ENCODE measurements around the gene POGZ.
A peak's percentile ranks its signal among the peaks of the same experiment; 100 is the strongest.
"Not testable (repeated sequence)": the region's sequence is repeated elsewhere in the genome, so short reads cannot be mapped to it uniquely, and the experiment has no call there.

POGZ gene

DNA sequence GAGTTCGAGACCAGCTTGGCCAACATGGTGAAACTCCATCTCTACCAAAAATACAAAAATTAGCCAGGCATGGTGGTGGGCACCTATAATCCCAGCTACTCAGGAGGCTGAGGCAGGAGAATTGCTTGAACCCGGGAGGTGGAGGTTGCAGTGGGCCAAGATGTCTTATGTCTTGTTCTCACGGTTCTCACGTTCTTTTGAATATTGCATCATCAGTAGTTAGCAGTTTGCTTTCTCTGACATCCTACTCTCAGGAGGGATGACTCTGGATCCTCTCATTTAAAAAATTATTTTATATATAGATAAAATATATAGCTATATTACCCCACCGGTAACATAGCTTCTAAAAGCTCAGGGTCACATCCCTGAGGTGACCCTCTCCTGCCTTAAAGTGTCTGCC, 63.0 kb downstream of the POGZ start:
- H3K27me3 ChIP-seq (ENCODE audit: insufficient read depth, low read length); H3K4me3 ChIP-seq (ENCODE audit: low read length); H3K9ac ChIP-seq (ENCODE audit: low read depth, low read length); H3K36me3 ChIP-seq (ENCODE audit: insufficient read depth, low read length); H3K27ac ChIP-seq (ENCODE audit: low read depth, low read length); H3K4me1 ChIP-seq (ENCODE audit: insufficient read depth, low read length); H3K9me3 ChIP-seq (ENCODE audit: insufficient read depth, low read depth, low read length): not testable (repeated sequence)
- 97% methylated on average over 5 of the region's 5 CpGs for WGBS

DNA sequence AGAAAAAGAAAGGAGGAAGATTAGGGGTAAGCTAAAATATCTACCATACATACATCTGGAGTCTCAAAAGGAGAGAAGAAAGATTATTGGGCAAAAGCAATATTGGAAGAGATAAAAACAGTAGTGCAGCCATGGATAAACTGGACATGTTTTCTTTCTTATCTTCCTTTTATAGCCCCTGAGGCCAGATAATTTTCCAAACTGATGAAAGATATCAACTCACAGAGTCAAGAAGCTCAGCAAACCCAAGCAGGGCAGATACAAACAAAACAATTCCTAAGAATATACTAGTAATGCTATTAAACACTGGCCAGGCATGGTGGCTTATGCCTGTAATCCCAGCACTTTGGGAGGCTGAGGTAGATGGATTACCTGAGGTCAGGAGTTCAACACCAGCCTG, 65.7 kb downstream of the POGZ start:
- no peaks in the 10 kb centered on the region for H3K4me1 ChIP-seq (ENCODE audit: insufficient read depth, low read length)
- no peaks in the 10 kb centered on the region for H3K27me3 ChIP-seq (ENCODE audit: insufficient read depth, low read length)
- H3K9ac ChIP-seq (ENCODE audit: low read depth, low read length) = no peak overlapping the region
- H3K9me3 ChIP-seq (ENCODE audit: insufficient read depth, low read depth, low read length) = no peaks in the 10 kb centered on the region
- no peak overlapping the region for H3K4me3 ChIP-seq (ENCODE audit: low read length)
- no peak overlapping the region for H3K27ac ChIP-seq (ENCODE audit: low read depth, low read length)
- H3K36me3 ChIP-seq (ENCODE audit: insufficient read depth, low read length) = no peaks in the 10 kb centered on the region

DNA sequence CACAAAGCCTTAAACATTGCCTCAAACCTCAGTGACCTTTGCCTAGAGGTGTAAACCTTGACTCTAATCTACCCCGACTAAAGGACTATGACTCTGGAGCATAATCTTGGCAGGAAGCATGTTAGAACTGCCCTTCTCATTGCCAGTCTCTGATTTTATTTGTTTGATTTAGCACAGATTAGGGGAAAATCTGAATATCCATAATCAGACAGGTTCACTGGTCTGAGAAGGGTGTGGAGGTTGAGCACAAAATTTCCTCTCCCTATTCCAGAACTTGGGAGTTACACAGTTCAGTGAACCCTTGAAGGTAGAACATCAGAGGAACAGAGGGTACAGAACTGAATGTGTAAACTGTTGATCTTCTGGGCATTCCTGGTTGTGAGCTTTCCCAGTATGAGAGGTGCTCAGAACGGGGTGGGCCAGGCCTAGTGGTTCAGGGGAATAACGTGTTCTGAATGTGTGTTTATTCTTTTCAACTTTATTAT, 68.2 kb downstream of the POGZ start:
- Histone ChIP-seq H3K9me3 (ENCODE audit: insufficient read depth, low read depth, low read length) (no peaks in the 10 kb centered on the region), H3K27ac (ENCODE audit: low read depth, low read length) (no peak overlapping the region), H3K27me3 (ENCODE audit: insufficient read depth, low read length) (no peaks in the 10 kb centered on the region), H3K4me1 (ENCODE audit: insufficient read depth, low read length) (no peaks in the 10 kb centered on the region), H3K4me3 (ENCODE audit: low read length) (no peak overlapping the region), H3K9ac (ENCODE audit: low read depth, low read length) (no peak overlapping the region), H3K36me3 (ENCODE audit: insufficient read depth, low read length) (no peaks in the 10 kb centered on the region)
- 93% methylated on average over 2 of the region's 3 CpGs for WGBS

DNA sequence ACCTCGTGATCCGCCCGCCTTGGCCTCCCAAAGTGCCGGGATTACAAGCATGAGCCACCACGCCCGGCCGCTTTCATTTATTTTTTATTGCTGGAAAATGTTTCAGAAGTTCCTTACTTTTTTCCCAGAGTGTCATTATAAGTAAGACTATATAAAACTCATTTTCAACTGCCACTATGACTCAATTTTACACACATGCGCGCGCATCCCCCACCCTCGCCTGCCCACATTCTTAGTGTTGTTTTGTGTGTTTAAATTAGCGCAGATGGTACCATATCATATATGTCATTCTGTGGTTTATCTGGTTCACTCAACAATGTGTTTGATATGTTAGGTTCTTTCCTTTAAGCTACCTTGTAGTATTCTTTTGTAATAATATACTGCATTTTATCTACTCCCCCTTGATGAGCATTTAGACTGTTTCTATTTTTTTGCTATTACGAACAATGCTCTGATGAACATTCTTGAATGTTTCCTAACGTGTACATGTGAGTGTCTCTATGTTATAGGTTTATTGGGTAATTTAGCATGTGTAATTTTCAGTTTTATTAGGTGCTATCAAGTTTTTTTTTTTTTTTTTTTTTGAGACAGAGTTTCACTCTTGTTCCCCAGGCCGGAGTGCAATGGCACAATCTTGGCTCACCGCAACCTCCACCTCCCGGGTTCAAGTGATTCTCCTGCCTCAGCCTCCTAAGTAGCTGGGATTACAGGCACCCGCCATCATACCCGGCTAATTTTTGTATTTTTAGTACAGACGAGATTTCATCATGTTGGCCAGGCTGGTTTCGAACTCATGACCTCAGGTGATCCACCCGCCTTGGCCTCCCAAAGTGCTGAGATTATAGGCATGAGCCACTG, 68.8 kb downstream of the POGZ start:
- not testable (repeated sequence) for H3K27me3 ChIP-seq (ENCODE audit: insufficient read depth, low read length); H3K4me3 ChIP-seq (ENCODE audit: low read length); H3K36me3 ChIP-seq (ENCODE audit: insufficient read depth, low read length); H3K27ac ChIP-seq (ENCODE audit: low read depth, low read length); H3K4me1 ChIP-seq (ENCODE audit: insufficient read depth, low read length); H3K9ac ChIP-seq (ENCODE audit: low read depth, low read length); H3K9me3 ChIP-seq (ENCODE audit: insufficient read depth, low read depth, low read length)
- WGBS = 96% methylated on average over 19 of the region's 22 CpGs

DNA sequence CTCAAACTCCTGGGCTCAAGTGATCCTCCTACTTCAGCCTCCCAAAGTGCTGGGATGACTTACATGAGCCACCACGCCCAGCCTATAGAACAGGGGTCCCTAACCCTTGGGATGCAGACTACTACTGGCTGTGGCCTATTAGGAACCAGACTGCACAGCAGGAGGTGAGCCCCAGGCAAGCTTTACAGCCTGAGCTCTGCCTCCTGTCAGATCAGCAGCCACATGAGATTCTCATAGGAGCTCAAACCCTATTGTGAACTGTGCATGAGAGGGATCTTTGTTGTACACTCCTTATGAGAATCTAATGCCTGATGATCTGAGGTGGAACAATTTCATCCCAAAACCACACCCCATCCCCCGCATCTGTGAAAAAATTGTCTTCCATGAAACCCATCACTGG, 73.3 kb downstream of the POGZ start:
- WGBS = 78% methylated on average over 2 of the region's 2 CpGs
- H3K4me1 ChIP-seq (ENCODE audit: insufficient read depth, low read length) = no peaks in the 10 kb centered on the region

DNA sequence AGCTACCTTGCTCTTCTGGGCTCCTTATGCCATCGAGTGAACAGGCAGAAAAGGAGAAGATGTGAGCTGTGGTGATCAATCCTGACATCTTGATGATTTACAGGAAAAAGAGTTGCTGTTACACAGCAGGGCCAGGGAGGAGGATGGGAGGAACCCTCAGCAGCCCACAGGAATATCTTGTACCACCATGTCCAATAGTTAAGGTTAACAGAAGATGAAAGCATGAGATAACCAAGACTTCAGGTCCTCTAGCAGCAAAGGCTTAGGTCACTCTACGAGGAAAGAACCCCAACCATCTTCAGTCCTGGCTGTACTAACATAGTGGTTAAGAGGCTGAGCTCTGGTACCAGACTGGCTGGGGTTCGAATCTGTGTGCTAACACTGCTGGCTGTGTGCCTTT, 74.7 kb downstream of the POGZ start:
- Histone ChIP-seq H3K9me3 (ENCODE audit: insufficient read depth, low read depth, low read length) (no peaks in the 10 kb centered on the region), H3K9ac (ENCODE audit: low read depth, low read length) (no peak overlapping the region), H3K4me3 (ENCODE audit: low read length) (no peak overlapping the region), H3K27me3 (ENCODE audit: insufficient read depth, low read length) (no peaks in the 10 kb centered on the region), H3K36me3 (ENCODE audit: insufficient read depth, low read length) (no peaks in the 10 kb centered on the region), H3K4me1 (ENCODE audit: insufficient read depth, low read length) (no peaks in the 10 kb centered on the region), H3K27ac (ENCODE audit: low read depth, low read length) (no peak overlapping the region)
- WGBS = 93% methylated on average over 3 of the region's 3 CpGs

More for the DNA sequence above, 73.3 kb downstream of the POGZ start:
- Histone ChIP-seq H3K9me3 (ENCODE audit: insufficient read depth, low read depth, low read length) (no peaks in the 10 kb centered on the region), H3K9ac (ENCODE audit: low read depth, low read length) (no peak overlapping the region), H3K36me3 (ENCODE audit: insufficient read depth, low read length) (no peaks in the 10 kb centered on the region), H3K4me3 (ENCODE audit: low read length) (no peak overlapping the region), H3K27ac (ENCODE audit: low read depth, low read length) (no peak overlapping the region), H3K27me3 (ENCODE audit: insufficient read depth, low read length) (no peaks in the 10 kb centered on the region)

DNA sequence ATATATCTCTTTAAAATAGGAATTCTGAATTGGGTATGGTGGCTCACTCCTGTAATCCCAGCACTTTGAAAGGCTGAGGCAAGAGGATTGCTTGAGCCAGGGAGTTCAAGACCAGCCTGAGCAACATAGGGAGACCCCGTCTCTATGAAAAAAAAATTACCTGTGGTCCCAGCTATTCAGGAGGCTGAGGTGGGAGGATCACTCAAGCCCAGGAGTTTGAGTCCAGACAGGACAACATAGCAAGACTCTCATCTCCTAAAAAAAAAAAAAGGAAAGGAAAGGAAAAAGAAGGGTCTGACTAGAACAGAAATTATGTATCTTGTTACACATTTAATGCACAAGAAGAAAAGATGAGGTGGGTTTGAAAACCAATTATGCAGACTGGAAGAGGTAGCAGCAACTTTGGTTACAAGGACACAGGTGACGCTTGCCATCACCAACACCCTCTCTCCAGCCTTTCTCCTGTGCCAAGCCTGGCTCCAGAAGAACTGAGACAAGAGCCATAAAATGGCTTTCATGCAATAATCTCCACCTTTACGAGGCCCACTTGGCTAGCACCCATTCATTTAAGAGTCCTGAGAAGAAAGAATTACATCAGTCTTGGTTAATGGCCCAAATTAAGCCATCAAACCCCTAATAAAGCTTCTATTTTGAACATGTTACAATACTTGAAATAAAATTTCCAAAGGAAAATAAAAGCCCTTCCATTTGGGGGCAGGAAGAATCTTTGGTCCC, 82.0 kb downstream of the POGZ start:
- no peaks in the 10 kb centered on the region for H3K9me3 ChIP-seq (ENCODE audit: insufficient read depth, low read depth, low read length)
- WGBS = 90% methylated on average over 3 of the region's 3 CpGs

DNA sequence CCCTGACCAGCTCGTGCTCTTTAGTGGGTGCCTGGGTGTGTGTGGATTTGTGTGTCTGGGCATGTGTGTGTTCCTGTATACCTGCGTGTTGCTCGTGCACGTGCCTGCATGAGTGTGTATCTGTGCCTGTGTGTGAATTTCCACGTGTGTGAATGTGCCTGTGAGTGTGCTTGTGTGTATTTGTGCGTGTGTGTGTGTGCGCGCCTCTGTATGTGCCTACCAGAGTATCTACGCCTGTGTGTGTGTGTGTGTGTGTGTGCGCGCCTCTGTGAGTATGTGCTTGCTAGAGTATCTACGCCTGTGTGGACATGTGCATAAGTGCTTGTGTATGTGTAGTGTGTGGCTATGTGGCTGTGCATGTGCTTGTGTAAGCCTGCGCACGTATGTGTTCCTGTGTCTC, 86.1 kb downstream of the POGZ start:
- Histone ChIP-seq H3K27ac (ENCODE audit: low read depth, low read length) (no peak overlapping the region), H3K9me3 (ENCODE audit: insufficient read depth, low read depth, low read length) (no peaks in the 10 kb centered on the region), H3K4me1 (ENCODE audit: insufficient read depth, low read length) (peaks cover 6% of the 10 kb centered on the region; the same call in 1 of the 2 replicates), H3K9ac (ENCODE audit: low read depth, low read length) (no peak overlapping the region), H3K36me3 (ENCODE audit: insufficient read depth, low read length) (no peaks in the 10 kb centered on the region), H3K27me3 (ENCODE audit: insufficient read depth, low read length) (no peaks in the 10 kb centered on the region), H3K4me3 (ENCODE audit: low read length) (no peak overlapping the region)
- 94% methylated on average over 14 of the region's 14 CpGs for WGBS

More for the DNA sequence above, 82.0 kb downstream of the POGZ start:
- no peak overlapping the region for H3K9ac ChIP-seq (ENCODE audit: low read depth, low read length)
- H3K4me3 ChIP-seq (ENCODE audit: low read length) = no peak overlapping the region
- no peaks in the 10 kb centered on the region for H3K27me3 ChIP-seq (ENCODE audit: insufficient read depth, low read length)
- H3K4me1 ChIP-seq (ENCODE audit: insufficient read depth, low read length) = no peaks in the 10 kb centered on the region
- no peaks in the 10 kb centered on the region for H3K36me3 ChIP-seq (ENCODE audit: insufficient read depth, low read length)
- no peak overlapping the region for H3K27ac ChIP-seq (ENCODE audit: low read depth, low read length)

DNA sequence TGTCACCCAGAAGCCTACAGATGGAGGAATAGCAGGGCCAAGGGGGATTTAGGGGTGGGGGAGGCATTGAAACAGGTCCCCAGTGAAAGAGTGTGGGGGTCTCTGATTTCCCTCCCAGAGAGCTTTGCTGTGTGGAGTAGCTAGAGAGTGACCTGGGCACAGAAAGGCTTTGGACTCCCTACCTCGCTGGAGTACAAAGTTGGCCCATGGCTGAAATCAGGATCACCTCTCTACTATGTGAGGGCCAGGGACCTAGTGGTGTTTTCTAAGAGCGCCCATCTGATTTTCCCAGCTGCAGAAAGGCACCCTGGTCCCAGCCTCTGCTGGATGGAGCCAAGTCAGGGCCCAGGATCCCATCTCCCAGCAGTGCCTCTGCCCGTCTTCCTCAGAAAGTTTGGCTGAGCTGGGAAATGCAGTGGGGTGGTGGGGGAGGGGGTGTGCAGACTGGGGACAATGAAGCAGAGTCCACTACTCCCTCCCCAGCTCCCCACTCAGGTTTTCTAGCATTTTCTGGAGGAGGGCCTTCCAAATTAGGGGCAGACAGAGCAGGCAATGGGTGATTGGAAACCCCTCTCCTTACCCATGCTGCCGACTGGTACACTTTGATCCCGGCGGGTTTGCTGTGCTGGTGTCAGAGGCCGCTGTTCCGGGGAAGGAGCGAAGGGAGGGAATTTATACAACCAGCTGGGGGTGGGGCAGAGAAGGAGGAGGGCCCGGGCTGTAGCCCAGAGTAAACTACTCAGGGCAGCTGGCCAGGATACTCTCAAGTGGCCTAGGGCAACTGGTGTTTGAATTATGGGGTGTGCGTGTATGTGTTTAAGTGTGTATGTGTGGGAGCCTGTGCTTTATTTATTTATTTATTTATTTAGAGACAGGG, 87.0 kb downstream of the POGZ start, which contains the start of gene SELENBP1:
Gene SELENBP1, minus strand, starts transcription at position 648 of the 877 bp plus-strand sequence. Its CDS starts 64 bp downstream, at position 584.
- Histone ChIP-seq H3K4me1 (ENCODE audit: insufficient read depth, low read length) (peaks cover 6% of the 10 kb centered on the region; the same call in 1 of the 2 replicates), H3K27ac (ENCODE audit: low read depth, low read length) (no peak within 1 kb of the TSS), H3K4me3 (ENCODE audit: low read length) (peak within 1 kb of the TSS; percentile 55), H3K27me3 (ENCODE audit: insufficient read depth, low read length) (no peaks in the 10 kb centered on the region), H3K36me3 (ENCODE audit: insufficient read depth, low read length) (0 out of 2 replicates have a peak, but pooled peaks cover 3% of the 10 kb centered on the region), H3K9ac (ENCODE audit: low read depth, low read length) (peak within 1 kb of the TSS; percentile 69), H3K9me3 (ENCODE audit: insufficient read depth, low read depth, low read length) (no peaks in the 10 kb centered on the region)
- WGBS = 22% methylated on average over 11 of the region's 11 CpGs

DNA sequence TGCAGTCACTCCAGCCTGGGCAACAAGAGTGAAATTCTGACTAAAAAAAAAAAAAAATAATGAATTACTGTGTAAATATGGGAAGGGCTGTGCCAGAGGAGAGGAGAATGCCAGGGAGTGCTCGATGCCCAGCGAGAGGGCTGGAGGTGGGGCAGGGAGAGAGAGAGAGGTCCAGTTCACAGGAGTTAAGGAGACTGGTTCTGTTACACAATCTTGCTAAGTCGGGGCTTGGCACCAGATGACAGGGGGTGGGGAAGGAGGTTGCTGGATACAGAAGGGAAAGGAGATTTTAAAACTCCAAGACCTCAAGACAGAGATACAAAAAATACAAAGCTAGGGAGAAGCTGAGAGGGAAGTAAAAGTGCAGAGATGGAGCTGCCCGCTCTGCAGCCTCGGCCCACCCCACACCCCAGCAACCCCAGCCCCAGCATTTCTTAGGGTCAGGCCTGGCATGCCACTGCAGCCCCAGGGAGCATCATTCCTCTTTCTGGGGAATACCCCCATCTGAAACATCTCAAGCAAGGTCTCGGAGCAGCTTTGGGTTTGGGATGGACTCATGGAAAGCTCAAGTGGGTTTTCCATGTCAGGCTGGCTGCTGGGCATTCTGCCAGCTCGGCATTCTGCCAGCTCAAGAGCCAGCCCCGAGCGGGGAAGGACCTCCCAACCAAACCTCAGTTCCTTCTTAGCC, 87.8 kb downstream of the POGZ start:
- 90% methylated on average over 7 of the region's 9 CpGs for WGBS
- peaks cover 6% of the 10 kb centered on the region; the same call in 1 of the 2 replicates for H3K4me1 ChIP-seq (ENCODE audit: insufficient read depth, low read length)
- H3K9me3 ChIP-seq (ENCODE audit: insufficient read depth, low read depth, low read length) = no peaks in the 10 kb centered on the region
- H3K27me3 ChIP-seq (ENCODE audit: insufficient read depth, low read length) = no peaks in the 10 kb centered on the region
- H3K4me3 ChIP-seq (ENCODE audit: low read length) = no peak overlapping the region
- no peak overlapping the region for H3K9ac ChIP-seq (ENCODE audit: low read depth, low read length)
- H3K27ac ChIP-seq (ENCODE audit: low read depth, low read length) = no peak overlapping the region
- peaks cover 6% of the 10 kb centered on the region; the same call in 1 of the 2 replicates for H3K36me3 ChIP-seq (ENCODE audit: insufficient read depth, low read length)
